ENCODE data around the gene DNAJA4. TPM values are rescaled to one million over a fixed set of nuclear protein-coding genes. Genes with fewer than 3 reads are reported as not detected.

DNAJA4 gene
- total and polyA plus RNA-seq, 4 experiments from 2014 or later, result 7.8 to 32.8 (median 21.8) TPM

DNA sequence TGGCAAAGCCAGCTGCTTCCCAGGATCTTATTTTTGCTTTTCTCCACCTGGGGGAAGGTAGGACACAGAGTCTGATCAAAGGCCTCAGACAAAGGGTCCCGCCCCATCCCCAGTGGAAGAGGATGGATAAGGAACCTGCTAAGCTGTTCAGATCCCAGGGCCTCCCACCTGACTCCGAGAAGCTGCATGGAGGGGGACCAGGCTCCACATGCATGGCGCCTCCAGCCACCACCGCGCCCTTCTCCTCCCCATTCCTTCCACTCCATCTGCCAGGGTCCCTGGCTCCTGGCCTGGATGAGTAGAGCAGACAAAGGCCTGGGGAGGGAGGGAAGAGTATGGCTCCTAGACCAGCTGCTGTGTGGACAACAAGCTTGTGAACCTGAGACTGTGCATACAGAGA lies 55.8 kb downstream of the DNAJA4 start:
- H3K9me3 Mint-ChIP-seq, result no peaks in the 10 kb centered on the region
- Histone ChIP-seq H3K4me3 (ENCODE audit: low read length in 2 of 2) (no peak overlapping the region), H3K9me3 (ENCODE audit: control insufficient read depth in 1 of 2, low read length in 2 of 2) (no peaks in the 10 kb centered on the region), H3K27me3 (ENCODE audit: insufficient read depth, low read length) (no peaks in the 10 kb centered on the region), H3K27ac (ENCODE audit: low read depth, low read length) (no peak overlapping the region), H3K36me3 (ENCODE audit: insufficient read depth, low read length) (no peaks in the 10 kb centered on the region), H3K4me1 (ENCODE audit: insufficient read depth, low read length) (no peaks in the 10 kb centered on the region)
- intact Hi-C loops (cut with micrococcal nuclease), result no loop called here
- no peak for DNase-seq
- no peaks in the 10 kb centered on the region for H3K36me3 Mint-ChIP-seq
- H3K4me1 Mint-ChIP-seq, result no peaks in the 10 kb centered on the region
- H3K4me3 Mint-ChIP-seq, result no peak overlapping the region
- ChIA-PET POLR2A (ENCODE audit: partially characterized antibody) (no interaction called here), CTCF (ENCODE audit: partially characterized antibody) (no interaction called here)
- no peak overlapping the region for H3K27ac Mint-ChIP-seq
- no peaks in the 10 kb centered on the region for H3K27me3 Mint-ChIP-seq

DNA sequence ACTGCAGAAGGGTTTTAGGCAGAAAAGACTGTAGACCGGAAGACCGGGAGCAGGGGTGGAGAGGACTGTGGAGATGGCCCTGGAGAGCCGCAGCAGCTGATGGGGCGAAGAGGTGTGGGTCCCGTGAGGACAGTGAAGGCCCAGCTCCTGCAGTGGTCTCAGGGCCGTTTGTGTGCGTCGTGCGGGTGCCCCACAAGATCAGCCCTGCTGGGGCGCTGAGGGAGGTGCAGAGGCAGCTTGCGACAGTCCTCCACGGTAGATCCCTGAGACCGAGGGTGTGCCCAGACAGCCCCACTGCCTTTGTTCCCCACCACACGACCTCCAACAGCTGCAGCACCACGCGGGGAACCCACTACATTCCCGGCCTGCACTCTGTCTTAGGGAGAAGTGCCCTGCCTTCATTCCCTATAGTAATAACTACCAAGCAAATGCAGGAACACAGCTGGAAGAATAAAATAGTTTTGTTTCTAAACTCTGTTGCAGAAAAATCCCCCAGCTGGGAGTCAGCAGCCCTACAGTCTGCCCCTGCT lies 56.7 kb downstream of the DNAJA4 start:
- no peaks in the 10 kb centered on the region for H3K27me3 Mint-ChIP-seq
- Histone ChIP-seq H3K9me3 (ENCODE audit: control insufficient read depth in 1 of 2, low read length in 2 of 2) (no peaks in the 10 kb centered on the region), H3K27me3 (ENCODE audit: insufficient read depth, low read length) (no peaks in the 10 kb centered on the region), H3K36me3 (ENCODE audit: insufficient read depth, low read length) (no peaks in the 10 kb centered on the region), H3K27ac (ENCODE audit: low read depth, low read length) (no peak overlapping the region), H3K4me1 (ENCODE audit: insufficient read depth, low read length) (no peaks in the 10 kb centered on the region), H3K4me3 (ENCODE audit: low read length in 2 of 2) (no peak overlapping the region)
- H3K36me3 Mint-ChIP-seq, result no peaks in the 10 kb centered on the region
- ChIA-PET CTCF (ENCODE audit: partially characterized antibody) (no interaction called here), POLR2A (ENCODE audit: partially characterized antibody) (no interaction called here)
- no peak for DNase-seq
- intact Hi-C loops (cut with micrococcal nuclease), result no loop called here
- H3K4me1 Mint-ChIP-seq, result no peaks in the 10 kb centered on the region
- no peak overlapping the region for H3K4me3 Mint-ChIP-seq
- no peaks in the 10 kb centered on the region for H3K9me3 Mint-ChIP-seq
- H3K27ac Mint-ChIP-seq, result no peak overlapping the region

DNA sequence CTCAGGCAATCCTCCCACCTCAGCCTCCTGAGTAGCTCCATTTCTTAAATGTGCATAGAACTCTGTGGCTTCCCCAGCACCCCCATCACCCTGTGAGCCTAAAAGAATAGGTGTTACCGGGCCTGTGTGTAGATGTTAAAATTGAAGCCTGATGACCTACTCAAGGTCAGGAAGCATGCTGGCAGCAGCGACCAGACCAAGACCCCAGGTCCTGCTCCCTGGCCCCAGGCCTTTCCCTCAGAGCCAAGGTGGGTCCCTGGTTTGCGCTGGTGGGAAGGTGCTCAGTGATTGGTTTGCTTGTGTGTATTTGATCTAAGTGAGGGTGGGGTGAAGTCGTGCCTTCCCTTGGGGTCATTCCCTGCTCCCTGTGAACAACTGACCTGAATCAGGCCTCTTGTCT lies 57.4 kb downstream of the DNAJA4 start:
- POLR2A ChIA-PET (ENCODE audit: partially characterized antibody), result no interaction called here
- no peaks in the 10 kb centered on the region for H3K27me3 ChIP-seq (ENCODE audit: insufficient read depth, low read length)
- no peak overlapping the region for H3K27ac ChIP-seq (ENCODE audit: low read depth, low read length)
- intact Hi-C loops (cut with micrococcal nuclease), result no loop called here
- H3K4me3 ChIP-seq (ENCODE audit: low read length in 2 of 2), result no peak overlapping the region
- Mint-ChIP-seq H3K27ac (no peak overlapping the region), H3K4me1 (no peaks in the 10 kb centered on the region), H3K4me3 (no peak overlapping the region), H3K36me3 (no peaks in the 10 kb centered on the region), H3K9me3 (no peaks in the 10 kb centered on the region), H3K27me3 (no peaks in the 10 kb centered on the region)
- no peak for DNase-seq
- no peaks in the 10 kb centered on the region for H3K9me3 ChIP-seq (ENCODE audit: control insufficient read depth in 1 of 2, low read length in 2 of 2)
- no peaks in the 10 kb centered on the region for H3K36me3 ChIP-seq (ENCODE audit: insufficient read depth, low read length)
- CTCF ChIA-PET (ENCODE audit: partially characterized antibody), result no interaction called here
- H3K4me1 ChIP-seq (ENCODE audit: insufficient read depth, low read length), result no peaks in the 10 kb centered on the region

DNA sequence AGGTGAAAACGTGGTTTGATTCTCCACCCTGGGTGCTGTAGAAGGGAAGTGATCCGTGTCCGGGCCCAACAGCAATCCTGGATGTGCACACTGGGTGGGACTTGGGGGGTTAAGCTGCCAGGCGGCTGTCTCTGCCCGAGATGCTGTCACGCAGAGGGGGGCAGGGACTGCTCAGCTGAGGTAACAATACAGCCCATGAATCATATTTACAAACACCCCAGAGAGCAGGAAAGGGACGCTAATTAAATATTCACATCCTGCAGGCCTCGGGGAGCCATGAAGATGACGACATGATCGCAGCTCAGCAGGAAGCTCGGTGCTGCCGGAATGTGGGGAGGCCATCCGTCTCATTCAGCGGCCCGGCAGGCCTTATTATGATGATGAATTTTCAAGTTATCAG lies 57.9 kb downstream of the DNAJA4 start:
- intact Hi-C loops (cut with micrococcal nuclease), result no loop called here
- Mint-ChIP-seq H3K4me3 (no peak overlapping the region), H3K36me3 (no peaks in the 10 kb centered on the region), H3K27me3 (no peaks in the 10 kb centered on the region), H3K4me1 (no peaks in the 10 kb centered on the region), H3K9me3 (no peaks in the 10 kb centered on the region), H3K27ac (no peak overlapping the region)
- H3K27me3 ChIP-seq (ENCODE audit: insufficient read depth, low read length), result no peaks in the 10 kb centered on the region
- H3K36me3 ChIP-seq (ENCODE audit: insufficient read depth, low read length), result no peaks in the 10 kb centered on the region
- CTCF ChIA-PET (ENCODE audit: partially characterized antibody), result no interaction called here
- no peaks in the 10 kb centered on the region for H3K4me1 ChIP-seq (ENCODE audit: insufficient read depth, low read length)
- no peaks in the 10 kb centered on the region for H3K9me3 ChIP-seq (ENCODE audit: control insufficient read depth in 1 of 2, low read length in 2 of 2)
- H3K4me3 ChIP-seq (ENCODE audit: low read length in 2 of 2), result no peak overlapping the region
- DNase-seq, result no peak
- POLR2A ChIA-PET (ENCODE audit: partially characterized antibody), result no interaction called here
- H3K27ac ChIP-seq (ENCODE audit: low read depth, low read length), result no peak overlapping the region

DNA sequence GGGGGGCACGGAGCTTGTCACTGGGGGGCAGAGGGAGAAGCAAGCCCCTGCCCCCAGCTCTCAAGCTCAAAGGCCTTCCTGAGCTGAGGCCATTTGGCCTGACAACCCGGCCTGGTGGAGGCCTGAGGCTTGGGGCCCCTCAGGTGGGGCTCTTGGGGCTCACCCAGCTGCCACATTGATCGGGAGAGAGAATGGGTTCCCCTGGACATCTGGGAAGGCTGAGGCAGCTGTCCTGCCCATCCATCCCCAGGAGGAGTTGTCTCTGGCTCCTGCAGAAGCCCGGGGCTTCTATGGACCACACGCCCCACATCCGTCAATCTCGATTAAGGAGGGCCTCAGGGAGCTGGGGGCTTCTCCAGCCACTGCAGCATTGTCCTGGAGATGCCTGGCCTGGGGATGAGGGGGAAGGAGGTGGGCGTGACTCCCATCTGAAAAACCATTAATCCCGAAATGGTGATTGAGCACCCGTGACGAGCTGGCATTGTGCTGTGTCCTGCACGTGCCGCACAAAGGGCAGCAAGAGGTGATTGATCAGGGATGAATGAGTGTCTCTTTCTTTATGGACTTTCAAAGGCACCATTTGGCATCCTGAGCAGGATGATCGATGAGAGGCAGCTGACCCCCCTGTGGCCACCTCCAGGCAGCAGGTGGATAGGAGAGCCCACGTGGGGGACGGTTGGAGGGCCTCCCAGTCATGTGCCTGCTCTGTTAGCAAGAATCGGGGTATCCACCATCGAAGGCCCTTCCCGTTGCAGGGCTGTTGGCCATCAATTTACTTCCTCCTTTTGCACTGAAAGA lies 58.6 kb downstream of the DNAJA4 start:
- POLR2A ChIA-PET (ENCODE audit: partially characterized antibody), result no interaction called here
- H3K9me3 ChIP-seq (ENCODE audit: control insufficient read depth in 1 of 2, low read length in 2 of 2), result no peaks in the 10 kb centered on the region
- intact Hi-C loops (cut with micrococcal nuclease), result no loop called here

DNA sequence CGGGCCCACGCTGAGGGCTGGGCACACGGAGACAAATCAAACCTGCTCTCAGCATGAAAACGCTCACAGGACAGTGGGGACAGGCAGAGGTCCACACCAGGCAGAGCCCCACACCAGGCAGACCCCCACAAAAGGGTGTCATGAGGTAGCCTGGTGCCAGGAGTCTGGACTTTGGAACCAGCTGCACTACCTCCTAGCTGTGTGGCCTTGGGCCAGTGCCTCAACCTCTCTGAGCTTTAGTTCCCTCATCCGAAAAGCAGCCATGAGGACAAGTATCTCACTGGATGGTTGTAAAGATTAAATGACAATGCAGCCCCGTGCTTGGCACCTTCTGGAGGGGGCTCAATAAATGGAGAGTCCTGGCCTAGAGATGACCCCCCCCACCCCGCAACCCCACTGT lies 59.3 kb downstream of the DNAJA4 start:
- Mint-ChIP-seq H3K36me3 (no peaks in the 10 kb centered on the region), H3K27ac (no peak overlapping the region), H3K4me1 (no peaks in the 10 kb centered on the region), H3K9me3 (no peaks in the 10 kb centered on the region), H3K27me3 (no peaks in the 10 kb centered on the region), H3K4me3 (no peak overlapping the region)
- Histone ChIP-seq H3K4me3 (ENCODE audit: low read length in 2 of 2) (no peak overlapping the region), H3K36me3 (ENCODE audit: insufficient read depth, low read length) (no peaks in the 10 kb centered on the region), H3K9me3 (ENCODE audit: control insufficient read depth in 1 of 2, low read length in 2 of 2) (no peaks in the 10 kb centered on the region), H3K27me3 (ENCODE audit: insufficient read depth, low read length) (no peaks in the 10 kb centered on the region), H3K4me1 (ENCODE audit: insufficient read depth, low read length) (no peaks in the 10 kb centered on the region), H3K27ac (ENCODE audit: low read depth, low read length) (no peak overlapping the region)
- intact Hi-C loops (cut with micrococcal nuclease), result no loop called here
- ChIA-PET CTCF (ENCODE audit: partially characterized antibody) (no interaction called here), POLR2A (ENCODE audit: partially characterized antibody) (no interaction called here)
- DNase-seq, result no peak

More for the DNA sequence above, 58.6 kb downstream of the DNAJA4 start:
- CTCF ChIA-PET (ENCODE audit: partially characterized antibody), result no interaction called here
- Mint-ChIP-seq H3K27ac (no peak overlapping the region), H3K9me3 (no peaks in the 10 kb centered on the region), H3K4me1 (no peaks in the 10 kb centered on the region), H3K4me3 (no peak overlapping the region), H3K27me3 (no peaks in the 10 kb centered on the region), H3K36me3 (no peaks in the 10 kb centered on the region)
- Histone ChIP-seq H3K4me1 (ENCODE audit: insufficient read depth, low read length) (no peaks in the 10 kb centered on the region), H3K4me3 (ENCODE audit: low read length in 2 of 2) (no peak overlapping the region), H3K36me3 (ENCODE audit: insufficient read depth, low read length) (no peaks in the 10 kb centered on the region), H3K27ac (ENCODE audit: low read depth, low read length) (no peak overlapping the region), H3K27me3 (ENCODE audit: insufficient read depth, low read length) (no peaks in the 10 kb centered on the region)
- DNase-seq, result no peak

DNA sequence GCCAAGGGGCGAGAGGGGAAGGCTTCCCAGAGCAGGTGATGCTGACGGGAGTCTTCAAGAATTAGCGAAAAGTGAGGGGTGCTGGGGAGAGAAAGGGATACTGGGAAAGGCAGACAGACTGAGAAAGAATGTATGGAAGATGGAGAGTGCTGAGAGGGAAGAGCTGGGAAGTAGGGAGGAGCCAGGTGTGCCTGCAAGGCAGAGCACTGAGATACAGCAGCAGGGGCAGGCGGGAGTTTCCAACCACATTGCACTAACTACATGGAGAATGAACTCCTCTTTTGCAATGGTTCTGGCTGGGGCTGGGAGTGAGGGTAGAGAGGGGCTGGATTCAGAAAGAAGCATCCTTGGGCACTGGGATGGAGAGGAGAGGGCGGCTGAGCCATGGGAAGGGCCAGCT lies 59.8 kb downstream of the DNAJA4 start:
- H3K27me3 Mint-ChIP-seq, result no peaks in the 10 kb centered on the region
- Histone ChIP-seq H3K4me3 (ENCODE audit: low read length in 2 of 2) (no peak overlapping the region), H3K36me3 (ENCODE audit: insufficient read depth, low read length) (no peaks in the 10 kb centered on the region), H3K27ac (ENCODE audit: low read depth, low read length) (no peak overlapping the region), H3K9me3 (ENCODE audit: control insufficient read depth in 1 of 2, low read length in 2 of 2) (no peaks in the 10 kb centered on the region), H3K4me1 (ENCODE audit: insufficient read depth, low read length) (no peaks in the 10 kb centered on the region), H3K27me3 (ENCODE audit: insufficient read depth, low read length) (no peaks in the 10 kb centered on the region)
- no peak overlapping the region for H3K4me3 Mint-ChIP-seq
- POLR2A ChIA-PET (ENCODE audit: partially characterized antibody), result no interaction called here
- CTCF ChIA-PET (ENCODE audit: partially characterized antibody), result no interaction called here
- no peaks in the 10 kb centered on the region for H3K36me3 Mint-ChIP-seq
- H3K4me1 Mint-ChIP-seq, result no peaks in the 10 kb centered on the region
- peak overlapping the region in 1 of 7 donors; percentile 57 for H3K27ac Mint-ChIP-seq
- intact Hi-C loops (cut with micrococcal nuclease), result no loop called here
- H3K9me3 Mint-ChIP-seq, result no peaks in the 10 kb centered on the region
- DNase-seq, result no peak
